ENCODE results near the gene BRINP3. TPM values are rescaled to one million over a fixed set of nuclear protein-coding genes. Genes with fewer than 3 reads are reported as not detected.
"Not testable (repeated sequence)": the region's sequence is repeated elsewhere in the genome, so short reads cannot be mapped to it uniquely, and the experiment has no call there.

Gene BRINP3
- total RNA-seq, result not detected
- long read RNA-seq, result 0 reads

GRCh38 chr1:190477762-190478148, at the start of gene BRINP3:
Gene BRINP3 (minus strand): TSS chr1:190477864.
- no peak for DNase-seq (ENCODE audit: low spot score)

DNA sequence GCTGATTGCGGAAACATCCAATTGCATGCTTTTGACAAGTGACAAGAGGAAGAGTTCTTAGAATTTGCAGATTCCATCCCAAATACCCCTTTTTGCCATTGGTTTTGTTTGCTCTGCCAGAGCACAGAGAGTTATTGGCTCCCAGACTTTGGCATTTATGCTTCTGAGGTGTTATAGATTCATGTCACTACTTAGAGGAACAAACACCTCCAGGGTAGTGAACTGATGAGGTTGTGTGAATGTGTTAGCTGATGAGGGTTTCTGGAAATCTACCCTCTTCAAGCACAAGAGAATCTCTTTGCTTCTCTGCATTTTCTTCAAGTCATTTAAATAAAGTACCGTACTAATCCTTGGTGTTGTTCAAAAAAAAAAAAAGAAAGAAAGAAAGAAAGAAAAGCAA, 33.9 kb upstream of the BRINP3 start:
- DNase-seq (ENCODE audit: low spot score), result no peak

DNA sequence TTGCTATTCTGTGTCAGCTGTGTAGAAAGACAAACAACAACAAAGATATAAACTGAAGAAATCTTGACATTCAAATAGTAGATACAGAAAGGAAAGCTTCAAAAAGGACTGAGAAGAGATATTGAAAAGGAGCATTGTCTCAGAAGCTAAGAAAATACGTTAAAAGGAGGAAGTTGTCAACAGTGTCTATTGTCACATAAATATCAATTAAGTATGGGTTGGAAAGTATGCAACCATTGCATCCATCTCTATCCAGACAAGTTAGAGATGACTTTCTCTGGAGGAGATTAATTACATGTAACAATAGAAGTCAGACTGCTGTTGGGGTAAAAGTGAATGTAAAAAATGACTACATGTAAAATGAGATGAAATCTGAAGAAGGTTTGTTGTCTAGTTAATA, 29.7 kb upstream of the BRINP3 start:
- DNase-seq (ENCODE audit: low spot score), result no peak

DNA sequence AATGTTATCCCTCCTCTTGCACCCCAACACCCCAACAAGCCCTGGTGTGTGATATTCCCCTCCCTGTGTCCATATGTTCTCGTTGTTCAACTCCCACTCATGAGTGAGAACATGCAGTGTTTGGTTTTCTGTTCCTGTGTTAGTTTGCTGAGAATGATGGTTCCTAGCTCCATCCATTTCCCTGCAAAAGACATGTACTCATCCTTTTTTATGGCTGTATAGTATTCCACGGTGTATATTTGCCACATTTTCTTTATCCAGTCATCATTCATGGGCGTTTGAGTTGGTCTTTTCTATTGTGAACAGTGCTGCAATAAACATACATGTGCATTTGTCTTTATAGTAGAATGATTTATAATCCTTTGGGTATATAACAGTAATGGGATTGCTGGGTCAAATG, 26.9 kb upstream of the BRINP3 start:
- DNase-seq (ENCODE audit: low spot score), result not testable (repeated sequence)

DNA sequence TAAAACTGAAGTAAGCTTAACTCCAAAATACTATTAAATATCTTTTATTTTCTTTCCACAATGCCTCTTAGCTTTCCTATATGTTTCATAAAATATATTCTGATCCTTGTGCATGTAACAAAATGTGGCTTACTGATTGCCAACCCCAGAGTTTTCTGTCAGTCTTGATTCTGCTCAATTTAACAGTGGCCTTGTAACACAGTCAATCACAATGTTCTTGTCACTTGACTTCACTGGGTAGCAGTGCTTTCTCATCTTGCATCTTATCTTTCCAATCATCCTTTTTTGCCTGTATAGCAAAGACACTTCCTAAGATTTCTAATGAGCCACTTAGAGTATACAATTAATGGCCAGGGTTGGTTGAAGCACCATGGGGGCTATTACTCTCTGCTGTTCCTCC, 19.9 kb upstream of the BRINP3 start:
- DNase-seq (ENCODE audit: low spot score), result no peak

DNA sequence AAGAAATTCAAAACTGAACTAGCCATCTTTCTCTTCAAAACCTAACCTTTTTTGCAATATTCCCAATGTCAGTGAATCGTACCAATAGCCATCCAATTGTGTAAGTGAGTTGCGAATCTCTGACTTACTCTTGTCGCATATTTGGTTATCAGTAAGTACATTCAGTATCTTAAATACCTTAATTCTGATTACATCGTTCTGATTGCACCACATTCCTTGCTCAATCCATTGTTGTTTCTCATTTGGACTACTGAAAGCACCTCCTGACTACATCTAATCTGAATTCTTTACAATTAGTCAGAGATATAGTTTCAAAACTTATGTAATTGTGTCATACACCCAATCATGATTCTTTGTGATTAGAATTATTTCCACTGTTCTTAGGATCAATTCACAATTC, 16.8 kb upstream of the BRINP3 start:
- DNase-seq (ENCODE audit: low spot score), result no peak

DNA sequence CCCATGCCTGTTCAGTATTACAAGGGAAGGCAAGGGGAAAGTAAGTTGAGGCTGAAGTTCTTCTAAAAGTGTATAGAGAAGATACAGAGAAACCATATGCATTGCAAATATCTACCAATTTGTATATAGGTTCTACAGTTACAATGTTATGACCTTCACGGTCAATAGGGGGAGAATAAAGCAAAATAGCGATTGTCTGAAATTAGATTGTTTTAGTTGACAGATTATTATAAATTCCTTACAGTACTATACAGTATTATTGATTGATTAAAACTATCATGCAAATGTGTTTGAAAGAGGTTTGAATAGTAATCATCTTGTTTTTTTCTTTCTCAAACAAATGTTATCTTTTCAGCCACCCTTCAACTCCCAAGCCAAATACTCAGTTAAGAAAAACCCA, 13.7 kb upstream of the BRINP3 start:
- no peak for DNase-seq (ENCODE audit: low spot score)

DNA sequence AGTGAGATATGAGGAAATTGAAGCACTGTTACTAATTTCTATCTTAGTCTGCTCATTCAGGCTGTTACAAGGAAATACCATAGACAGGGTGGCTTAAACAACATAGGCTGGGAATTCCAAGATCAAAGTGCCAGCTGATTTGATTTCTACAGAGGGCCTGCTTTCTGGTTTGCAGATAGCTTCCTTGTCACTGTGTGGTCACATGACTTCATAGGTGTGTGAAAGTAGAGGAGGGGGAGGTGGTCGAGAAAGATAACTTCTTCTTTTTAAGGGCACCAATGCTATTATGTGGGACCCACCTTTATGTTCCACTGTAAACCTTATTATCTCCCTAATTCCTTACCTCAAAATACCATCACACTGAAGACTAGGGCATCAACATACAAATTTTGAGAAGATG, 6.4 kb upstream of the BRINP3 start:
- no peak for DNase-seq (ENCODE audit: low spot score)

- DNase-seq (ENCODE audit: low spot score), result no peak
These were observed 2.6 kb upstream of the BRINP3 start for GRCh38 chr1:190480231-190480630.

DNA sequence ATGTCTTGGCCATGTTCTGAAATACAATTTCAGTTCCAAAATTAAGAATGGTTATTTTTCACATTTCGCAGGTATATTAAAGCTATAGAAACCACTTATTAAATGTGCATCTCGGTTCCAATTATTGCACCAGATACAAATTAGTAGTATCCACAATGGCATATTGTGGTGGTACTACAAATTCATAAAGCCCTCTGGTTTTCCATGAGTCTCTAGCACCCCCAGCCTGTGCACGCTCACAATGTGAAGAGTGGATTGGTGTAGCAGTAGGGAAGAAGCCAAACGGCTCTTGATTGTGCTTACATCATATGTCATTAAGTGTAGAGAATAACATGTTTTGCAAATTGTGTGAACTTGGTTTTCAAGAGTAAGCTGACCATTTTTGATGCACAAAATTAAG, 1.9 kb upstream of the BRINP3 start:
- DNase-seq (ENCODE audit: low spot score), result no peak

GRCh38 chr1:190479050-190479397, 1.4 kb upstream of the BRINP3 start:
- DNase-seq (ENCODE audit: low spot score), result no peak

DNA sequence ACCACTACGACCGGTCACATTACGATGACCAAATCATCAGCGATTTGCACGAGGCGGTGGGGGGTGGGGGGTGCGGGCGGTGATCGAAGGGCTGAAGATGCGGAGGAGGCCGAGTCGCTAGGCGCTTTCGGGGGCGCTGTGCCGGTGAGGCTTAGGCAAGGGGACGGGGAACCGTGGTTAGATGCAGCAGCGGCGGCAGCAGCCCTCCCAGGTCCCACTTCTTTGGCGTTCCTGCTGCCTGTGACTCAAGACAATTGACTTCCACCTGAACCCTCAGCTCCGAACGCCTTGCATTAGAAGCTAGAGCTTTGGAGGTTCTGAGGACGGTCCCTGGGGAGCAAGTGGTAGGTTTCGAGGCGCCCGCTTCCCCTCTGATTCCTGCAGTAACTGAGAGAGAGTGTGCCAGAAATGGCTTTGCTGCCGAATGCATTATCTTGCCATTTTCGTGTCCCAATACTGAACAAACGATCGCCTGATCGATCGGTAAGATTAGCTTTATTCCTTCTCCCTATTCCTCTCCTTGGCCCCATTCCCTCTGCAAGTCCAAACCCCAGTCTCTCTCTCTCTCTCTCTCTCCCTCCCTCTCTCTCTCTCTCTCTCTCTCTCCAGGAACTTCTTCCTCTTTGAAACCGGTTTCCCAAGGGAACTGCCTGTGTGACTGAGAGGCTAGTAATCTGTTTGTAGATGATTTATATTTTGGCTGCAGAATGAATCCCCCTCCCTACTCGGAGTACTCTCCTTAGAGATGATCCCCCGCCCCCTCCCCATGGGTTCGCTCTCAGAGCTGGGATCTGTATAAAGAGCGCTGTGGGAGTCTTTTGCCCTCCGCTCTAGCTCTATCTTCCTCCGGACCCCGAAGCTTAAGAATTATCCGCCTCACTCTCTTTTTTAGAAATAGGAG, 735 bp upstream of the BRINP3 start:
- no peak for DNase-seq (ENCODE audit: low spot score)

DNA sequence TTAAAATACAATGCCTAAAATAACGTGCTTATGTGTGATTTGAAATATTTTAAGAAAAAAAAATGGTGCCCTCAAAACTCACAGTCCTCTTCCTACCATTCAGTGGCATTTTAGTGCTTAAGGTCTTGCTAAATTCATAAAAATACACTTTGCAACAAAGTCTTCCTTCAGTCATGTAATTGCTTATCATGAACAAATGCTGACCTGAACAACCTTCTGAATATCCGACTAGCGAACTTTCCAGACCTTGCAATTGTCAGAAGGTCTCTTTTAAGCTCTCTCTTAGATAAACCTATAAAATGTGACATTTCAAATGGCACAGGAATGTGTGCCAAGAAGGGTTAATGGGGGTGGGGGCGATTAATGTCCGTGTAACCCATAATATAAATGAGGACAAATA, 858 bp downstream of the BRINP3 start:
- DNase-seq (ENCODE audit: low spot score), result no peak

- DNase-seq (ENCODE audit: low spot score), result no peak
These were observed 1.3 kb downstream of the BRINP3 start for GRCh38 chr1:190476321-190476720.

- DNase-seq (ENCODE audit: low spot score), result no peak
These were observed 2.1 kb downstream of the BRINP3 start for GRCh38 chr1:190475421-190476141.

- DNase-seq (ENCODE audit: low spot score), result no peak
These were observed 2.9 kb downstream of the BRINP3 start for GRCh38 chr1:190474650-190475211.

DNA sequence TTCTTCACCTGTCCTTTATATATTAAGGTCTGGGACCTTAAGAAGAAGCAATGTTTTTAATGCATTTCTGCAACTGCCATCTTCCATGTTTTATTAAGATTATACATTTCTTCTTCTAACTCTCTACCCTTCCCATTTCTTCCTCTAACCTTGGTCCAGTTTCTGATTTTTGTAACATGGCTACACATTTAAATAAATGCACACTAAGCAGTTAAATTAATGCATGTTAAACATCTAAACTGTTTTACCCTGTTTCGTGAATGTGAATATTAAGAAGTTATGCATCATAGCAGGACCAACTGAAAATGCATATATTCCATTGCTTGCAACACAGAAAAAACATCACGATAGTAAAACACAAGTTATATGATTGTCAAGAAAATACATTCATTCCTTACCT, 3.7 kb downstream of the BRINP3 start:
- no peak for DNase-seq (ENCODE audit: low spot score)

DNA sequence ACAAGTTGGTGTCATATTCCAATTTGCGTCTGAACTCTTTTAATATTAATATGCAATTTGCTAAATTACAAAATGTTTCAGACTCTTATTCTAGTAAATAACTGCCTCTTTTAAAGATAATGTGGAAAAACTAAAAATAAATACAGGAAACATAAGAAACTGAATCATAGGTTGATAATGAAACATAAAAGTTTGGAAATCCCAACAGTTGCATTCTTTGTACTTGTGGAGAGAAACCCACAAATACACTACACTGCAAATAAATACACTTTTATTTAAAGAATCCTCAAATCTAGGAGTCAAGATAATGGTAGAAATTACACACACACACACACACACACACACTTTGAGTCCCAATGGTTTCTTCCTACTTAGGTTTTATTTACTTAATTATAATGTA, 5.2 kb downstream of the BRINP3 start:
- DNase-seq (ENCODE audit: low spot score), result no peak

- DNase-seq (ENCODE audit: low spot score), result no peak
These were observed 5.6 kb downstream of the BRINP3 start for GRCh38 chr1:190472042-190472441.

- DNase-seq (ENCODE audit: low spot score), result no peak
These were observed 13.0 kb downstream of the BRINP3 start for GRCh38 chr1:190464690-190465089.

DNA sequence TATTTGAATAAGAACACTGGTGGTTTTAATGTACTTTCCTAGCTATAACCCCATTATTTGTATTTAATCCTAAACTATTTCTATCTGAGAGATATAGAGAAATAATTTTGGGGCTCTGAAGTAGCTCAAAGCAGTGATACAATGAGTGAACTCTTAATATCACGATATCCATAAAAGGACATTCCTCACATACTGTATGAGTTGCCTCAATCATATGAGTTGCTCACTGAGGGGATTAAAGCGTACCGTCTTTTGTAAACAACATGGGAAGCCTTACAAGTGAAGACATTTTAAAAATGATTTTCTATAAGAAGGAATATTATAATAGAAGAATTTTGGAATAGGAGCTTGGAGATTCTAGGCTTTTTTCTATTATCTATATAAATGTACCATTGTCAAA, 21.5 kb downstream of the BRINP3 start:
- no peak for DNase-seq (ENCODE audit: low spot score)

- no peak for DNase-seq (ENCODE audit: low spot score)
These were observed 22.0 kb downstream of the BRINP3 start for GRCh38 chr1:190455631-190456030.

Data from mesenteric fat pad (tissue), 1 donor.